Aorta (tissue), 5 donors: ENCODE results near the gene FHDC1. TPM values are rescaled to one million over a fixed set of nuclear protein-coding genes. Genes with fewer than 3 reads are reported as not detected.

Experiments
- ATAC-seq: fragments of 200-7000 bp; cut with Tn5 transposase; one replicate; pipeline ENCODE4 v1.9.1; 2022; ENCODE audit warnings: moderate library complexity; ENCODE audit not compliant: low FRiP score
- DNase-seq, 2 donors: peaks; one replicate each; pipeline ENCODE4 v3.0.0-alpha.2; 2020
- H3K27ac ChIP-seq, 2 donors: one replicate each; pipeline ENCODE4 v1.5.1; 2013; ENCODE audit warnings: low read length in 2 of 2, mild to moderate bottlenecking in 2 of 2, moderate library complexity in 2 of 2, control low read depth in 1 of 2, inconsistent platforms in 1 of 2, low read depth in 1 of 2
- H3K27me3 ChIP-seq, 2 donors: one replicate each; pipeline ENCODE4 v1.6.1; 2013; ENCODE audit warnings: control low read depth in 1 of 2, low read length in 1 of 2, mild to moderate bottlenecking in 1 of 2, moderate library complexity in 1 of 2; ENCODE audit not compliant: insufficient read depth in 2 of 2, control insufficient read depth in 1 of 2
- H3K36me3 ChIP-seq, 2 donors: one replicate each; pipeline ENCODE4 v1.6.1; 2013; ENCODE audit warnings: control low read depth in 1 of 2, low read length in 1 of 2, mild to moderate bottlenecking in 1 of 2; ENCODE audit not compliant: insufficient read depth in 2 of 2, control insufficient read depth in 1 of 2
- H3K4me1 ChIP-seq, 2 donors: one replicate each; pipeline ENCODE4 v1.6.1; 2013; ENCODE audit warnings: low read length in 2 of 2, control low read depth in 1 of 2, mild to moderate bottlenecking in 1 of 2, moderate library complexity in 1 of 2; ENCODE audit not compliant: insufficient read depth in 2 of 2, control insufficient read depth in 1 of 2
- H3K4me3 ChIP-seq, 2 donors: one replicate each; pipeline ENCODE4 v1.5.1; 2013; ENCODE audit warnings: low read length in 2 of 2, control low read depth in 1 of 2, mild to moderate bottlenecking in 1 of 2
- H3K9me3 ChIP-seq: one replicate; pipeline ENCODE4 v1.6.1; 2013; ENCODE audit warnings: mild to moderate bottlenecking, low read length; ENCODE audit not compliant: control insufficient read depth
- WGBS, 2 donors: extraction: QIAGEN DNeasy Blood & Tissue Kit; methylation state at CpG; one replicate each; pipeline ENCODE4 v1.1.7; 2013; 5-methylcytosine and 5-hydroxymethylcytosine counted together
- intact Hi-C, 2 donors: fragments of 100-400 bp; cut with DNase I; formaldehyde crosslinking; loops; one replicate each; pipeline versions ENCODE4 v1.14.2 to v1.15.0; 2022
- polyA plus RNA-seq, 2 donors: library from polyadenylated mRNA; stranded (reverse); fragments of 200-250 nt; gene quantifications; one replicate each; pipeline ENCODE4 v1.2.3, GENCODE V29; 2013
- total RNA-seq, 2 donors: library from RNA; stranded (reverse); fragmentation: NEBNext Ultra II Directional; extraction: Animal tissue kit (Norgen Biotek cat#: 25700); gene quantifications; one replicate each; pipeline ENCODE4 v1.2.1, GENCODE V29; 2021
- donor health status: healthy with polysubstance abuse.
- donor health status: Bipolar disorder and iron deficiency.
- donor health status: DM: no; HTN: no; CAD: no.
- donor health status: DM: no; HTN: no; CAD: no.
- donor health status: DM: yes; HTN: yes; CAD: no.

FHDC1 gene
- total and polyA plus RNA-seq, 4 donors, result 0.20 to 3.0 (median 1.1) TPM

- Histone ChIP-seq H3K36me3 (peaks cover 0 to 2% of the 10 kb centered on the region in 2 donors), H3K9me3 (no peaks in the 10 kb centered on the region), H3K27me3 (no peaks in the 10 kb centered on the region), H3K27ac (no peak overlapping the region), H3K4me1 (no peaks in the 10 kb centered on the region), H3K4me3 (no peak overlapping the region)
- WGBS, 2 donors, result 90 to 94% methylated on average over 2 of the region's 2 CpGs
- intact Hi-C loops, result no loop called here
- DNase-seq (no peak), ATAC-seq (no peak)
Observed at GRCh38 chr4:152940461-152940860, 4.3 kb downstream of the FHDC1 start.

- H3K4me3 ChIP-seq, result no peak overlapping the region
- WGBS, 2 donors, result 46 to 62% methylated on average over 1 of the region's 1 CpG
- intact Hi-C loops, result no loop called here
- DNase-seq (no peak), ATAC-seq (no peak)
- no peaks in the 10 kb centered on the region for H3K9me3 ChIP-seq
- H3K27me3 ChIP-seq, result no peaks in the 10 kb centered on the region
- H3K36me3 ChIP-seq, result peaks cover 0 to 2% of the 10 kb centered on the region in 2 donors
- no peaks in the 10 kb centered on the region for H3K4me1 ChIP-seq
- no peak overlapping the region for H3K27ac ChIP-seq
Observed at GRCh38 chr4:152941411-152941810, 5.3 kb downstream of the FHDC1 start.

GRCh38 chr4:152942346-152942745 lies 6.2 kb downstream of the FHDC1 start:
- Histone ChIP-seq H3K4me1 (no peaks in the 10 kb centered on the region), H3K36me3 (peaks cover 0 to 2% of the 10 kb centered on the region in 2 donors), H3K9me3 (no peaks in the 10 kb centered on the region), H3K27ac (no peak overlapping the region), H3K4me3 (no peak overlapping the region), H3K27me3 (no peaks in the 10 kb centered on the region)
- DNase-seq (no peak), ATAC-seq (no peak)
- intact Hi-C loops, result no loop called here
- WGBS, 2 donors, result 86 to 92% methylated on average over 2 of the region's 2 CpGs

- H3K27ac ChIP-seq, result no peak overlapping the region
- ATAC-seq, result peak; percentile 65
Observed at GRCh38 chr4:152943672-152944071, 7.5 kb downstream of the FHDC1 start.

GRCh38 chr4:152944666-152945320 lies 8.7 kb downstream of the FHDC1 start:
- ATAC-seq (no peak), DNase-seq (no peak)
- Histone ChIP-seq H3K9me3 (no peaks in the 10 kb centered on the region), H3K4me3 (no peak overlapping the region), H3K4me1 (no peaks in the 10 kb centered on the region), H3K27me3 (no peaks in the 10 kb centered on the region), H3K27ac (no peak overlapping the region), H3K36me3 (peaks cover 0 to 2% of the 10 kb centered on the region in 2 donors)
- WGBS, 2 donors, result 86 to 88% methylated on average over 4 of the region's 4 CpGs
- intact Hi-C loops, result no loop called here

More at GRCh38 chr4:152943672-152944071, 7.5 kb downstream of the FHDC1 start:
- intact Hi-C loops, result no loop called here
- Histone ChIP-seq H3K4me1 (no peaks in the 10 kb centered on the region), H3K27me3 (no peaks in the 10 kb centered on the region), H3K4me3 (no peak overlapping the region), H3K36me3 (peaks cover 0 to 2% of the 10 kb centered on the region in 2 donors), H3K9me3 (no peaks in the 10 kb centered on the region)
- WGBS, 2 donors, result 81 to 86% methylated on average over 6 of the region's 6 CpGs
- DNase-seq, result no peak

- no peak overlapping the region for H3K4me3 ChIP-seq
- WGBS, 2 donors, result 97 to 99% methylated on average over 9 of the region's 9 CpGs
Observed at GRCh38 chr4:152945639-152946038, 9.5 kb downstream of the FHDC1 start.

GRCh38 chr4:152946446-152946845 lies 10.3 kb downstream of the FHDC1 start:
- WGBS, 2 donors, result 84 to 88% methylated on average over 4 of the region's 4 CpGs
- no peaks in the 10 kb centered on the region for H3K4me1 ChIP-seq
- no peak for ATAC-seq
- intact Hi-C loops, result no loop called here
- no peak overlapping the region for H3K4me3 ChIP-seq
- H3K9me3 ChIP-seq, result no peaks in the 10 kb centered on the region
- H3K27ac ChIP-seq, result no peak overlapping the region
- peaks cover 0 to 2% of the 10 kb centered on the region in 2 donors for H3K36me3 ChIP-seq
- DNase-seq, result no peak
- H3K27me3 ChIP-seq, result no peaks in the 10 kb centered on the region

More at GRCh38 chr4:152945639-152946038, 9.5 kb downstream of the FHDC1 start:
- Histone ChIP-seq H3K27me3 (no peaks in the 10 kb centered on the region), H3K36me3 (peaks cover 0 to 2% of the 10 kb centered on the region in 2 donors), H3K4me1 (no peaks in the 10 kb centered on the region), H3K9me3 (no peaks in the 10 kb centered on the region), H3K27ac (no peak overlapping the region)
- DNase-seq (no peak), ATAC-seq (no peak)
- intact Hi-C loops, result no loop called here

GRCh38 chr4:152947311-152947710 lies 11.2 kb downstream of the FHDC1 start:
- no peaks in the 10 kb centered on the region for H3K9me3 ChIP-seq
- H3K36me3 ChIP-seq, result peaks cover 0 to 2% of the 10 kb centered on the region in 2 donors
- DNase-seq, result no peak
- intact Hi-C loops, result no loop called here
- no peaks in the 10 kb centered on the region for H3K4me1 ChIP-seq
- 80 to 83% methylated on average over 2 of the region's 2 CpGs for WGBS, 2 donors
- H3K27me3 ChIP-seq, result no peaks in the 10 kb centered on the region
- no peak overlapping the region for H3K4me3 ChIP-seq
- no peak overlapping the region for H3K27ac ChIP-seq
- no peak for ATAC-seq

GRCh38 chr4:152949930-152950329 lies 13.8 kb downstream of the FHDC1 start:
- H3K27ac ChIP-seq, result no peak overlapping the region
- H3K4me3 ChIP-seq, result no peak overlapping the region
- no peaks in the 10 kb centered on the region for H3K36me3 ChIP-seq
- no peaks in the 10 kb centered on the region for H3K9me3 ChIP-seq
- no peaks in the 10 kb centered on the region for H3K4me1 ChIP-seq
- DNase-seq (no peak), ATAC-seq (no peak)
- H3K27me3 ChIP-seq, result no peaks in the 10 kb centered on the region
- 75 to 76% methylated on average over 8 of the region's 8 CpGs for WGBS, 2 donors
- intact Hi-C loops, result no loop called here
